ENCODE data around the gene GRB2.
A peak's percentile ranks its signal among the peaks of the same experiment; 100 is the strongest.
"Not testable (repeated sequence)": the region's sequence is repeated elsewhere in the genome, so short reads cannot be mapped to it uniquely, and the experiment has no call there.

The GRB2 gene

DNA sequence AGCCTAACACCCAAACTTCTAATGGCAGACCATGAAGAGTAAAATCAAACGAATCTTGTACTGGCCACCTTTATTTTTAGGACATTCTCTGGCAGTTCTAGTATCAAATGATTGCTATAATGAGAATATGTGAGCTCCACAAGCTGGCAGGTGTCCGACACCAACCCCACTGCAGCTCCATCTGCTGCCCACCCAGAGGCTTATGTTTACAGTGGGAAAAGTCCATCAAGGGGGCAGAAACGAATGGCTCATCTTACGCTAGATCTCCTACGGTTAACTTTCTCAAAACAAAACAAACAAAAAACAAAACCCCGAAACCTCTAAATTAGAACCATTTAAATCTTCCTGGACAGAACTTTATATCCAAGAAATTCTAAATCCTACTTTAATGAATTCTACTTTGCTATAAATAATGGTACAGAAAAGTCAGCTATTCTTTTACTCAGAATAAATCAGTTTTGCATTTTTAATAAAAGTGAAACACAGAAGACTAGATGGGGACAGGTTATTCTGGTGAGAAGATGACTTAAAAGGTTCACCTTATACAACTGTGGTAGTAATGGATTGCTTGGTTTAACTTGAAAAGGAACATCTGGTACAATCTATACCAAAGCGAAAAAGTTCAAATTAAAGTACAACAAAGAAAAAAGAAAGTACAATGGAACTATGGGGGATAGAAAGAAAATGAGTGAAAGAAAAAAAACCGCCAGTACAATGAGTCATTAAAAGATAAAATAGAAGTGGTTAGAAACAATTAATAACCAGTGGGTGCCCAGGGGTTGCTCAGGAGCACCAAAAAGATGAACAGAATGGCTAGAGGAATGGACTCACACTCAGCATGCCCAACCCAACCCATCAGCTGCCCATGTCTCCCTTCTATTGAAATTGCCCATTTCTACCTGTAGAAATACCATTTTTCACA, 40.2 kb downstream of the GRB2 start:
- in situ Hi-C loops (cut with MboI; ENCODE audit: low pct_unique_long_range_greater_than_20kb, low sequenced_read_pairs): no loop called here

GRCh38 chr17:75364078-75364477, 41.4 kb downstream of the GRB2 start:
- in situ Hi-C loops (cut with MboI; ENCODE audit: low pct_unique_long_range_greater_than_20kb, low sequenced_read_pairs): no loop called here
- no peak for DNase-seq

More for the DNA sequence above, 40.2 kb downstream of the GRB2 start:
- no peak for DNase-seq

DNA sequence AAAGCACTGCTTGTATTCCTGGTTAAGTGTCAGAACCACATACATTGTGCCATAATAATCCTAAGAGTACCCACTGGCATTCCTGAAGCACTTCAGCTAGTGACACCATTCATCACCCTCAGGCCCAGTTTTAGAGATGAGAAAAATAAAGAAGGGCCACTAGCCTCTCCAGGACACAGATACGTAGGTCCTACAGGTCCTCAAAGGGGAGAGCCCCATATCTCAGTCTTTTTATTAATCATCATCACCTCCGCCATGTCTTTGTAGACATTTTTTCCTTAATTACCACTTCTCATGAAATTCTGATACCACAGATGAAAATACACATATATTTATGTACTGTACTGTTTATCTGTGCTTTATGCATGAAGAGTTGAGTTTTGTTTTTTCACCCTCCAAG, 43.5 kb downstream of the GRB2 start:
- no peak for DNase-seq
- in situ Hi-C loops (cut with MboI; ENCODE audit: low pct_unique_long_range_greater_than_20kb, low sequenced_read_pairs): no loop called here

GRCh38 chr17:75361344-75361743, 44.1 kb downstream of the GRB2 start:
- DNase-seq: no peak
- in situ Hi-C loops (cut with MboI; ENCODE audit: low pct_unique_long_range_greater_than_20kb, low sequenced_read_pairs): no loop called here

- in situ Hi-C loops (cut with MboI; ENCODE audit: low pct_unique_long_range_greater_than_20kb, low sequenced_read_pairs): no loop called here
- no peak for DNase-seq
Observed at GRCh38 chr17:75356260-75356937, 49.1 kb downstream of the GRB2 start.

DNA sequence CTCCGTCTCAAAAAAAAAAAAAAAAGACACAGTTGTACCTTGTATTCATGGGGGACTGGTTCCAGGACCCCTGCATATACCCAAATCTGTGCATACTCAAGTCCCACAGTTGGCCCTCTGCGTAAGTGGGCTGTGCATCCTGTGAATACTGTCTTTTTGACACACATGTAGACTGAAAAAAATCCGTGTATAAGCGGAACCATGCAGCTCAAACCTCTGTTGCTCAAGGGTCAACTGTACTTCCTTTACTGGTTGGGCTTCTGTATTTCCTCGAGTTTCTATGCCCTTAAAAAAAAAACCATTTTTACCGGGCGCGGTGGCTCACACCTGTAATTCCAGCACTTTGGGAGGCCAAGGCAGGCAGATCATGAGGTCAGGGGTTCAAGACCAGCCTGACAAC, 52.3 kb downstream of the GRB2 start:
- in situ Hi-C loops (cut with MboI; ENCODE audit: low pct_unique_long_range_greater_than_20kb, low sequenced_read_pairs): no loop called here
- DNase-seq: no peak

- DNase-seq: peak; percentile 47
- in situ Hi-C loops (cut with MboI; ENCODE audit: low pct_unique_long_range_greater_than_20kb, low sequenced_read_pairs): no loop called here
Observed at GRCh38 chr17:75352079-75352569, 53.4 kb downstream of the GRB2 start.

GRCh38 chr17:75350706-75351105, 54.8 kb downstream of the GRB2 start:
- in situ Hi-C loops (cut with MboI; ENCODE audit: low pct_unique_long_range_greater_than_20kb, low sequenced_read_pairs): no loop called here

GRCh38 chr17:75350029-75350428, 55.4 kb downstream of the GRB2 start:
- DNase-seq: no peak
- in situ Hi-C loops (cut with MboI; ENCODE audit: low pct_unique_long_range_greater_than_20kb, low sequenced_read_pairs): no loop called here

More at GRCh38 chr17:75350706-75351105, 54.8 kb downstream of the GRB2 start:
- no peak for DNase-seq

DNA sequence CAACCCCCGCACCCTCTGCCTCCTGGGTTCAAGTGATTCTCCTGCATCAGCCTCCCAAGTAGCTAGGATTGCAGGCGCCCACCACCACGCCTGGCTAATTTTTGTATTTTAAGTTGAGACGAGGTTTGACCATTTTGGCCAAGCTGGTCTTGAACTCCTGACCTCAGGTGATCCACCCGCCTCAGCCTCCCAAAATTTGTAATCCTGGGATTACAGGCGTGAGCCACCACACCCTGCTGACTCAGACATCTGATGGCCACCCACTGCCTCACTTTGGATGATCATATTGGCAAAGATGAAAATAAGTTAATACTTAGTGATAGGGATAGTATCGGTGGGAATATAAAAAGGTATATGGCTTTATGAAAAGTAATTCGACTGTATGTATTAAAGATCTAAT, 55.9 kb downstream of the GRB2 start:
- in situ Hi-C loops (cut with MboI; ENCODE audit: low pct_unique_long_range_greater_than_20kb, low sequenced_read_pairs): no loop called here
- DNase-seq: no peak

GRCh38 chr17:75348386-75349012, 57.0 kb downstream of the GRB2 start:
- in situ Hi-C loops (cut with MboI; ENCODE audit: low pct_unique_long_range_greater_than_20kb, low sequenced_read_pairs): no loop called here
- no peak for DNase-seq

GRCh38 chr17:75346906-75347305, 58.6 kb downstream of the GRB2 start:
- DNase-seq: peak; percentile 75
- in situ Hi-C loops (cut with MboI; ENCODE audit: low pct_unique_long_range_greater_than_20kb, low sequenced_read_pairs): no loop called here

DNA sequence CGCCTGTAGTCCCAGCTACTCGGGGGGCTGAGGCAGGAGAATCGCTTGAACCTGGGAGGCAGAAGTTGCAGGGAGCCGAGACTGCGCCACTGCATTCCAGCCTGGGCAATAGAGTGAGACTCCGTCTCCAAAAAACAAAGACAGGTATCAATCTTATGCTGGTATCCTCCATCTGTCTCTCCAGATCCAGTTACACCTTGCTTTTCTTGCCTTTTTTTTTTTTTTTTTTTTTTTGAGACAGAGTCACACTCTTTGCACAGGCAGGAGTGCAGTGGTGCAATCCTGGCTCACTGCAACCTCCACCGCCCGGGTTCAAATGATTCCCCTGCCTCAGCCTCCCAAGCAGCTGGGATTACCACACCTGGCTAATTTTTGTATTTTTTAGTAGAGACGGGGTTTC, 59.1 kb downstream of the GRB2 start:
- DNase-seq; in situ Hi-C loops (cut with MboI; ENCODE audit: low pct_unique_long_range_greater_than_20kb, low sequenced_read_pairs): not testable (repeated sequence)

DNA sequence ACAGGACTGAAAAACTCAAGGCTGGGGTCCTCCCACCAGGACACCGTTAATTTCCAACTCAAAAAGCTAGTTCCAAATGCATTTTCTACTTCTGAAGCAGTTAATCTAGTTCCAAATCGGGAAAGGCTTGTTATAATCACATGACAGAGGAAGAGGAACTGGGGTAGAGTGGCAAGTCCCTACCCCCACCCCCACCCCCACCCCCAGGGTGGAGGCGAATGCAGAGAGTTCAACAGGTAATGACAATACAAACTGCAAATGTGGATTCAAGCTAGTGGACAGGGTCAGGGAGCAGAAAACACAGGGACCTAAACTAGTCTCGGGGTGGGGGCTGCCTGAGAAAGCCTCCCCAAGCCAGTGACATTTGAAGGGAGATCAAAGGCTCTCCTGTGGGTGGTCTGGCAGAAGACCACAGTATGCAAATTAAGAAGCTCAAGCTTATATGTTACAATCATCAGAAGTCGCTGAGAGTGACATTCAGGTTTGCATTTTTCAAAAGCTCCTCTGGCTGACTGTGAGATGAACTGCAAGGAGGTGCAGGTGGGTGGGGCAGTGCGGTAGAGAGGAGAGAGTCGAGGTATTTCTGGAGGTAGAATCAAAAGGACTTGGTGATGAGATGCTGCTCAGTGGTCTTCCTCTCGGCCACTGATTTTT, 59.8 kb downstream of the GRB2 start:
- DNase-seq: peak; percentile 54
- in situ Hi-C loops (cut with MboI; ENCODE audit: low pct_unique_long_range_greater_than_20kb, low sequenced_read_pairs): no loop called here

GRCh38 chr17:75344666-75345065, 60.8 kb downstream of the GRB2 start:
- DNase-seq: no peak
- in situ Hi-C loops (cut with MboI; ENCODE audit: low pct_unique_long_range_greater_than_20kb, low sequenced_read_pairs): no loop called here

DNA sequence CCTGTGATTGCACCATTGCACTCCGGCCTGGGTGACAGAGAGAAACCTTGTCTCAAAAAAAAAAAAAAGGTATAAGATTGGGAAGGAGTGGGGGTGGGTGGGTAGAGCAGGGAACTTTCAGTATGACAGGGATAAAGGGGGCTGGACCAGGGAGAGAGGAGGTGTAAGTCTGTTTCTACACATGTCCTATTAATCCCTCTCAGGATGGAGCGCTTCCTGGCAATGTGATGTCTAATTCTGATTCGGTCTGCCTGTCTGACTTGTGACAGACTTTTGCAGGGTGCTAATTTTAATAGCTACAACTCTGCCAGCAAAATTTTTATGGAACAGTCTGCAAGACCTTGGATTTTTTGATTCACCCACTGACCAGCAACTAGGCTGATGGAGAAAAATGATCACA, 62.5 kb downstream of the GRB2 start:
- DNase-seq: no peak

DNA sequence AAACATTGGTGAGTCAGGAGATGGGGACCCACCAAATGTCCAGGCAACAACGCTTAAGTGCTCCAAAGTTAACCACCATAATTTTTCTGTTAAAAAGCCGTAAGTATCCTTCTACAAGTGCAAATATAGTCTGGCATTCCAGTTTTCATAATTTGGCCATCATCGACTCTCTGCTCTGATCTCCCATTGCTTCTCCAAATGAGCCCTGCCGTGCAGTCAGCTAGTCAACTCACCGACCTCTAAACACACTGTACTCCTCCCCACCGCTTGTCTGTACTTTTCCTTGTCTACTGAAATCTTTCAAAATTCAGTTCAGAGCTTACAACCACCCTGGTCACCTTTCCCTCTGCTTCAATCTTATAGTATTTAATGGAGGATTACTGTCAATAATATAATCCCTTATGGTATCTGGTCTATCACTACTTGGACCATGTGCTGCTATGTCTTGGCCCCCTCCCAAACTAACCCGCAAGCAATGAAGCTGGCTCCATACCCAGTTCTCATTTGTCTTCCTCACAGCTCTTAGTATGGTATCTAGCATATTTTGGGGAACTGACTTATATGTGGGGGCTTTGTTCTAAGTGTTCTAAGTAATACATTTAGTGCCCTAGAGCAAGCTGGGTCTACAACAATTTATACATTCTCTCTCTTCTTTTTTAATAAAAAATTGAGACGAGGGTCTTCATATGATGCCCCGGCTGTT, 63.5 kb downstream of the GRB2 start:
- in situ Hi-C loops (cut with MboI; ENCODE audit: low pct_unique_long_range_greater_than_20kb, low sequenced_read_pairs): no loop called here
- peak; percentile 39 for DNase-seq

More for the DNA sequence above, 62.5 kb downstream of the GRB2 start:
- in situ Hi-C loops (cut with MboI; ENCODE audit: low pct_unique_long_range_greater_than_20kb, low sequenced_read_pairs): no loop called here

DNA sequence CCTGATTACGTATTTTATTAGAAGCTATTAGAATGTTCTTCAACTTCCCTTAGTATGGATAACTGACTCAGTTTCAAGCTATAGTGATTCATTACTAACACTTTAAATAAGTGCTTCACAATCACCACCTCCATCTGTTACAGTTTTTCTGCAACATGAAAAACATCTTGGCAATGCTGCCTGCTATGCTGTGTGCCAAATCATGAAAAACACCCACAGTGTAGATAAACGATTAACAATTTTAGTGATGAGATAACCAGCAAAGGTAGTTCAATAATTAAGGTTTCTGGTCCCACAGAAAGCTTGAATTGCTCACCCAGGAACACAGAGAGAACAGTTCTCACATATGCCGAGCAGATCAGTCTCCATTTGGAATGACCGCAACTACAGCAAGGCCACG, 64.8 kb downstream of the GRB2 start:
- DNase-seq: no peak
- in situ Hi-C loops (cut with MboI; ENCODE audit: low pct_unique_long_range_greater_than_20kb, low sequenced_read_pairs): no loop called here

- in situ Hi-C loops (cut with MboI; ENCODE audit: low pct_unique_long_range_greater_than_20kb, low sequenced_read_pairs): no loop called here
- DNase-seq: no peak
Observed at GRCh38 chr17:75339971-75340370, 65.5 kb downstream of the GRB2 start.

Measured in KBM-7 (cell line).